ENCODE measurements around the gene TESK1.
A peak's percentile ranks its signal among the peaks of the same experiment; 100 is the strongest.
"Not testable (repeated sequence)": the region's sequence is repeated elsewhere in the genome, so short reads cannot be mapped to it uniquely, and the experiment has no call there.

TESK1 gene

DNA sequence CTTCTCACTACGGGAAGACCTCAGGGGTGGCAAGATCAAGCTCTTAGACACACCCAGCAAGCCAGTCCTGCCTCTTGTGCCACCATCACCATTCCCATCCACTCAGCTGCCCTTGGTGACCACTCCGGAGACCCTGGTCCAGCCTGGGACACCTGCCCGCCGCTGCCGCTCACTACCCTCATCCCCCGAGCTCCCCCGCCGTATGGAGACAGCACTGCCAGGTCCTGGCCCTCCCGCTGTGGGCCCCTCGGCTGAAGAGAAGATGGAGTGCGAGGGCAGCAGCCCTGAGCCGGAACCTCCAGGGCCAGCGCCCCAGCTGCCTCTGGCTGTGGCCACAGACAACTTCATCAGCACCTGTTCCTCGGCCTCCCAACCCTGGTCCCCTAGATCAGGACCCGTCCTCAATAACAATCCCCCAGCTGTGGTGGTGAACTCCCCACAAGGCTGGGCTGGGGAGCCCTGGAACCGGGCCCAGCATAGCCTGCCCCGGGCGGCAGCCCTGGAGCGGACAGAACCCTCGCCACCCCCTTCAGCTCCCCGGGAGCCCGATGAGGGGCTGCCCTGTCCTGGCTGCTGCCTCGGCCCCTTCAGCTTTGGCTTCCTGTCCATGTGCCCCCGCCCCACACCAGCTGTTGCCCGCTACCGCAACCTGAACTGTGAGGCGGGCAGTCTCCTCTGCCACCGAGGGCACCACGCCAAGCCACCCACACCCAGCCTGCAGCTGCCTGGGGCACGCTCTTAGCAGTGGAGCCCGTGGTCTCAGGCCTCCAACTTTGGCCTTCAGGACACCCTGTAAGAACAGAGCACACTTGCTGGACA is 4.1 kb downstream of the TESK1 start:
- Histone ChIP-seq H3K27ac (no peak overlapping the region), H3K4me3 (ENCODE audit: low read depth in 1 of 2, low read length in 1 of 2) (no peak overlapping the region), H3K4me1 (ENCODE audit: control insufficient read depth in 1 of 2, insufficient read depth in 1 of 2, low read depth in 1 of 2, low read length in 1 of 2) (peaks cover 12 to 20% of the 10 kb centered on the region in 2 experiments), H3K36me3 (peaks cover 21% of the 10 kb centered on the region), H3K9me3 (no peaks in the 10 kb centered on the region), H3K27me3 (no peaks in the 10 kb centered on the region)
- TF ChIP-seq, protein P1, sequence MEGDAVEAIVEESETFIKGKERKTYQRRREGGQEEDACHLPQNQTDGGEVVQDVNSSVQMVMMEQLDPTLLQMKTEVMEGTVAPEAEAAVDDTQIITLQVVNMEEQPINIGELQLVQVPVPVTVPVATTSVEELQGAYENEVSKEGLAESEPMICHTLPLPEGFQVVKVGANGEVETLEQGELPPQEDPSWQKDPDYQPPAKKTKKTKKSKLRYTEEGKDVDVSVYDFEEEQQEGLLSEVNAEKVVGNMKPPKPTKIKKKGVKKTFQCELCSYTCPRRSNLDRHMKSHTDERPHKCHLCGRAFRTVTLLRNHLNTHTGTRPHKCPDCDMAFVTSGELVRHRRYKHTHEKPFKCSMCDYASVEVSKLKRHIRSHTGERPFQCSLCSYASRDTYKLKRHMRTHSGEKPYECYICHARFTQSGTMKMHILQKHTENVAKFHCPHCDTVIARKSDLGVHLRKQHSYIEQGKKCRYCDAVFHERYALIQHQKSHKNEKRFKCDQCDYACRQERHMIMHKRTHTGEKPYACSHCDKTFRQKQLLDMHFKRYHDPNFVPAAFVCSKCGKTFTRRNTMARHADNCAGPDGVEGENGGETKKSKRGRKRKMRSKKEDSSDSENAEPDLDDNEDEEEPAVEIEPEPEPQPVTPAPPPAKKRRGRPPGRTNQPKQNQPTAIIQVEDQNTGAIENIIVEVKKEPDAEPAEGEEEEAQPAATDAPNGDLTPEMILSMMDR (IDR thresholded peaks at IDR 0.05): no peak

GRCh38 chr9:35609820-35610163 is 4.7 kb downstream of the TESK1 start:
- H3K27ac ChIP-seq: no peak overlapping the region
- H3K9me3 ChIP-seq: no peaks in the 10 kb centered on the region
- H3K4me3 ChIP-seq (ENCODE audit: low read depth in 1 of 2, low read length in 1 of 2): no peak overlapping the region
- H3K36me3 ChIP-seq: peaks cover 21% of the 10 kb centered on the region
- no peaks in the 10 kb centered on the region for H3K27me3 ChIP-seq
- TF ChIP-seq, protein P1 (IDR thresholded peaks at IDR 0.05): no peak
- H3K4me1 ChIP-seq (ENCODE audit: control insufficient read depth in 1 of 2, insufficient read depth in 1 of 2, low read depth in 1 of 2, low read length in 1 of 2): peaks cover 10 to 14% of the 10 kb centered on the region in 2 experiments

GRCh38 chr9:35611230-35611797 is 6.3 kb downstream of the TESK1 start:
- Histone ChIP-seq H3K4me1 (ENCODE audit: control insufficient read depth in 1 of 2, insufficient read depth in 1 of 2, low read depth in 1 of 2, low read length in 1 of 2) (peaks cover under 1 to 6% of the 10 kb centered on the region in 2 experiments), H3K36me3 (peaks cover 21% of the 10 kb centered on the region), H3K27me3 (peaks cover 8% of the 10 kb centered on the region), H3K4me3 (ENCODE audit: low read depth in 1 of 2, low read length in 1 of 2) (no peak overlapping the region), H3K9me3 (no peaks in the 10 kb centered on the region), H3K27ac (no peak overlapping the region)
- TF ChIP-seq, protein P1 (IDR thresholded peaks at IDR 0.05): peak; percentile 43

DNA sequence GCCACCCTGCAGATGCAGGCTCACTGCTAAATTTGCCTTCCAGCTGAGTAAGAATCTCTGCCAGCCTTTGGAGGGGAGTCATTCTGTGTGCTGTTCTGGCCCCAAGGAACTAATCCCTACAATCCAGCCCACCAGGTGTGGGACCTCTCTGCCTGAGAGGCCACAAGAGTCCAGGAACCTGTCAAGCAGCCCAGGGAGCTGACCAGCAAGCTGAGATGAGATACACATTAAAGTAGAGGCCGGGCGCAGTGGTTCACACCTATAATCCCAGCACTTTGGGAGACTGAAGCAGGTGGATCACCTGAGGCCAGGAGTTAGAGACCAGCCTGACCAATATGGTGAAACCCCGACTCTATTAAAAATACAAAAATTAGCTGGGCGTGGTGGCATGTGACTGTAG is 7.0 kb downstream of the TESK1 start:
- not testable (repeated sequence) for H3K9me3 ChIP-seq; H3K4me3 ChIP-seq (ENCODE audit: low read depth in 1 of 2, low read length in 1 of 2); H3K4me1 ChIP-seq (ENCODE audit: control insufficient read depth in 1 of 2, insufficient read depth in 1 of 2, low read depth in 1 of 2, low read length in 1 of 2); H3K27ac ChIP-seq
- peaks cover 16% of the 10 kb centered on the region for H3K27me3 ChIP-seq
- peaks cover 21% of the 10 kb centered on the region for H3K36me3 ChIP-seq

- TF ChIP-seq, protein P1 (IDR thresholded peaks at IDR 0.05): no peak
- H3K27ac ChIP-seq: no peak overlapping the region
- no peak overlapping the region for H3K4me3 ChIP-seq (ENCODE audit: low read depth in 1 of 2, low read length in 1 of 2)
- H3K9me3 ChIP-seq: no peaks in the 10 kb centered on the region
- H3K27me3 ChIP-seq: peaks cover 24% of the 10 kb centered on the region
- peaks cover 9 to 12% of the 10 kb centered on the region in 2 experiments for H3K4me1 ChIP-seq (ENCODE audit: control insufficient read depth in 1 of 2, insufficient read depth in 1 of 2, low read depth in 1 of 2, low read length in 1 of 2)
- peaks cover 19% of the 10 kb centered on the region for H3K36me3 ChIP-seq
These were observed 7.8 kb downstream of the TESK1 start for GRCh38 chr9:35612843-35613242.

GRCh38 chr9:35615981-35616680 is 11.1 kb downstream of the TESK1 start:
- H3K27me3 ChIP-seq: peaks cover 33% of the 10 kb centered on the region
- no peaks in the 10 kb centered on the region for H3K36me3 ChIP-seq
- peaks cover 9 to 12% of the 10 kb centered on the region in 2 experiments for H3K4me1 ChIP-seq (ENCODE audit: control insufficient read depth in 1 of 2, insufficient read depth in 1 of 2, low read depth in 1 of 2, low read length in 1 of 2)
- TF ChIP-seq, protein P1 (IDR thresholded peaks at IDR 0.05): no peak
- no peak overlapping the region for H3K27ac ChIP-seq
- H3K9me3 ChIP-seq: no peaks in the 10 kb centered on the region
- H3K4me3 ChIP-seq (ENCODE audit: low read depth in 1 of 2, low read length in 1 of 2): no peak overlapping the region
